GM21390 (cell line): Measurements from ENCODE around the gene IPO13.

ENCODE experiments used
- ATAC-seq: cut with Tn5 transposase; IDR thresholded peaks from one replicate; pipeline ENCODE4 v1.9.1; 2021; ENCODE audit not compliant: unreplicated experiment

IPO13 gene

DNA sequence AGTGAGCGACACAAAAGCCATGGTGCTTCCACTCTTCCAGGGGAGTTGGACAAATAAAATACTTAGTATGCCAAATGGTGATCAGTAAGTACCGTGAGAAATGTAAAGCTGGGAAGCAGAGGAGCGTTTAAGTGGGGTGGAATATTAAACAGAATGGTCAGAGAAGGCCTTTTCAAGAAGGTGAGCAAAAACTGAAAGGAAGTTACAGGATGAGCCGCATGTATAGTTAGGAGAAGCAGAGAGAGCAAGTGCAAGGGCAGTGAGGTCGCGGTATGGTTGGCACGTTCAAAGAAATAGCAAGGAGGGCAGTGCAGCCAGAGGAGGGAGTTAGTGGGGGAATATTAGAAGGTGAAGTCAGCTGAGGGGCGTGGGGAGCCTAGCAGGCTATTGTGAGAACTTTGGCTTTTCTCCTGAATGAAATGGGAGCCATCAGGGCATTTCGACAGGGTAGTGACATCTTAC is 27.3 kb downstream of the IPO13 start:
- no peak for ATAC-seq

GRCh38 chr1:43974443-43975248 is 27.9 kb downstream of the IPO13 start, which contains the start of gene ATP6V0B:
ATP6V0B (plus strand) TSS chr1:43974960; CDS start chr1:43975041, 81 bp downstream.
- ATAC-seq: peak; percentile 64

GRCh38 chr1:43975249-43975961 is 28.7 kb downstream of the IPO13 start:
- peak; percentile 3 for ATAC-seq

DNA sequence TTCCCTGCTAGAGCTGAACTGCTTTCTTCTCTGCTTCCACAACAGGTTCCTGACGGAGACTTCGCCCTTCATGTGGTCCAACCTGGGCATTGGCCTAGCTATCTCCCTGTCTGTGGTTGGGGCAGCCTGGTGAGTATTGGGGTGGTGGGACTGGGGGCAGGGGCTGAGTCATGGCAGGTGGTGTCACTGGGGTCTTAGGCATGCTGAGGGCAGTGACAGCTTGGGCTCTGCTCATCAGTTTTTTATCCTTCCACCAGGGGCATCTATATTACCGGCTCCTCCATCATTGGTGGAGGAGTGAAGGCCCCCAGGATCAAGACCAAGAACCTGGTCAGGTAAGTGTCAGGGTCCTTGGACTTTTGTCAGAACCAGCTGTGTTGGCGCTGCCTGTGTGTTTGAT is 29.3 kb downstream of the IPO13 start:
- no peak for ATAC-seq

GRCh38 chr1:43976890-43977289 is 30.1 kb downstream of the IPO13 start:
- ATAC-seq: no peak

DNA sequence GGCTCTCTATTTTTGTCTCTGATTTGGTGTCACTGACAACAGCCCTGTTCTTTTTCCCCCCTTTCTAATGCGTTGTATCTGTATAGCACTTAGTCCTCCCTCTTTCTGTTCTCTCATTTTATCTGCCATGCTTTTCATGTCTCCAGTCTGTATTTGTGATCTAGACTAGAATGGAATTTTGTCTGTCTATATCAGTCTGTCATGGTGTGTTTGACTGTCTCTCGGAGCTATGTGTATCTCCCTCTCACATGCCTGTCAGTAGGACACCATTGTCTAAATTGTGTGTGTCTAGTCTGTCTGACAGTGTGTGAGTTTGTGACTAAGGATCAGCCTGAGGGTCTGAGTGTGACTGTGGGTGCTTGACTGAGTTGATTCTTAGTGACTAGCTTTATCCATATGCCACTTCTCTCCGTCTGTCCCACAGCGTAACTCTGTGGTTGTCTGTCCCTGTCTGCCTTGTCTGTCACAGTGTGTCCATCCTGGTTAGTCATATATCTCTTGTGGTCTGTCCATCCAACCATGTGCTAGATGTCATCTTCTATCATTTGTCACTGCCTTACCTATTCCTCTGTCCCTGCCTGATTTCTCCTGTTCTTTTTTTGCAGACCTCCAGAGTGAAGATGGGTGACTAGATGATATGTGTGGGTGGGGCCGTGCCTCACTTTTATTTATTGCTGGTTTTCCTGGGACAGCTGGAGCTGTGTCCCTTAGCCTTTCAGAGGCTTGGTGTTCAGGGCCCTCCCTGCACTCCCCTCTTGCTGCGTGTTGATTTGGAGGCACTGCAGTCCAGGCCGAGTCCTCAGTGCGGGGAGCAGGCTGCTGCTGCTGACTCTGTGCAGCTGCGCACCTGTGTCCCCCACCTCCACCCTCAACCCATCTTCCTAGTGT is 30.9 kb downstream of the IPO13 start:
- no peak for ATAC-seq

DNA sequence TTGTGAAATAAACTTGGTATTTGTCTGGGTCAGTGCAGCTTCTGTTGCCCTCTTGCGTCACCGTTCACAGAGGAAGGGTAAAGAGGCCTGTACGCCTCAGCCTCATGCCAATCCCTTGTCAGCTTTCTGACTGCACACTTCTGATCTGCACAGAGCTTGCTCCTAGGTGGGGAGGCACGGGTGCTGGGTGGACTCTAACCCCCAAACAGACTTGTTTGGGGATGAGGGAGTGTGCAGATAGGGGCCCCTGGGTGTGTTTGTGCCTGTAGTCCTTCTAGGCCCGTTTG is 31.5 kb downstream of the IPO13 start:
- ATAC-seq: no peak

DNA sequence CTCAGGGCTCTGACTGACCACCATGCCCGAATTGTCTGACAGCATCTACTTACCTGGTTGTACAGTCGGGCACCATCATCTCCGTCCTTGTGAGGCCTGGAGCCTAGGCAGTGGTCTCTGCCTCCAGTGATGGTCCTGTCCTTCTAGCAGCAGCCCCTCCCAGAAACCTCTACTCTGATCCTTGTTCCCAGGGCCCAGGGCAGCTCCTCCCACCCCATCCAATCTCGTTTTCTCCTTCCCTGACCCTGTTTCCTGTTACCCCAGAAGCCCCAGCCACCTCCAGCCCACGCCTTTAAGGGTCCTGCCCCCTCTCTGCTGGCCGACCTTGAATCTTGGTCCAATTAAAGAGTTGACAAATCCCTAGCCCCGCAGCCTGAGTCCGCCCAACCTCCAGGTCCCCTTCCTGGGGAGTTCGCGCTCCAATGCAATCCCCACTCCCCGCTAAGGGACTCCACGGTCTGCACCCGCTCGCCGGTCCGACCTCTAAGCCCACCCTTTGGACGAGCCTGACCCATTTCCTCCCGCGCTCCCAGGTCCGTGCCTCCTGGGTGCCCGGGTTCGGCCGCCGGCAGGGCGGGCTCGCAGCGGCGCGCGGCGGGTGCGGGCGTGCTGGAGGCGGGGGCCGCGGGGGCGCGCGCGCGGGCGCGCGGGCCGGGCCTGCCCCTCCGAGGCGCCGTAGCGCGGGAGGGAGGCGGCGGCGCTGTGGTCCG is 32.0 kb downstream of the IPO13 start, which contains the start of gene B4GALT2:
Gene B4GALT2 (plus strand): TSS at position 660 of the 710 bp plus-strand sequence. CDS start 1,951 bp downstream, outside the sequence.
- no peak for ATAC-seq

DNA sequence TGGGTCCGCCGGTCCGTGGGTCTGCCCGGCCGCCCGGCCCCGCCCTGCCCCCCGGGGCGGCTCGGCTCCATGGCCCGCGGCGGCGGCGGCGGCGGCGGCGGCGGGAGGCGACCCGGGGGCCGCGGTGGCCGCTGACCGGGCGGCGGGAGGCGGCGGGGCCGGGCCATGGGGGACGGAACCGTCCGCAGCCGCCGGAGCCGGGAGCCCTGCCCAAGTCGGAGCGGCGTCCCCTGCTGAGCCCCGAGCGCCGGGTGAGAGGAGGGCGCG is 32.4 kb downstream of the IPO13 start:
- no peak for ATAC-seq

DNA sequence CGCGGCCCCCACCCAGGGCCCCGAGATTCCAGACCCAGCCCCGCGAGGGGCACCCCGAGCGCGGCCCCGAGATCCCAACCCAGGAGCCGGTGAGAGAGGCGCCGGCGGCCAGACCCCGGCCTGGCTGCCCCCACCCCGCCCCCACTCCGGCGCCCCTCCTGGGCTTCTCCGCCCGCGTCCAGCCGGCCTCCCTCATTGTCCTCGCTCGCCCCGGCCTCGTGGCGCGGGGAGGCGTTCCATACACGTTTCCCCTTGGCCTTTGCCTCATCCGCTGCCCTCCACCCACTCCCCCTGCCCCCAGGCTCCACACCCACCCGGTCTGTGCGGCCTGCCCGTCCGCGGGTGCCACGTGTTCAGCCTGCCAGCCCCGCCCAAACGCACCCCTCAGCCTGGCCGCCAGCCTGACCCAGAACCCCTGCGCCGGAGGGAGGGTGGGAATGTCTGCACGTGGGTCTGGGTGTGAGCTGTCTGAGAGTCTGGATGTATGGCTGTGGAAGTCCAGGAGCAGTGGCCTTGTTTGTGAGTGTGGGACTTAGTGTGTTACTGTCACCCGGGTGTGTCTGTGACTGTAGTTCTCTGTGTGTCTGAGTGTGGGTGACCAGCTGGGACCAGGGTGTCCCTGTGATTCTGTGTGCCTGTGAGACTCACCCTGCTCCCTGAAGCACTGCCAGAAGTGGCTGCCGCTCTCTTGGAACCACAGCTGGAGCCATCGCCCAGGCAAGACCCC is 32.9 kb downstream of the IPO13 start:
- no peak for ATAC-seq

GRCh38 chr1:43980255-43981134 is 33.7 kb downstream of the IPO13 start:
- no peak for ATAC-seq

DNA sequence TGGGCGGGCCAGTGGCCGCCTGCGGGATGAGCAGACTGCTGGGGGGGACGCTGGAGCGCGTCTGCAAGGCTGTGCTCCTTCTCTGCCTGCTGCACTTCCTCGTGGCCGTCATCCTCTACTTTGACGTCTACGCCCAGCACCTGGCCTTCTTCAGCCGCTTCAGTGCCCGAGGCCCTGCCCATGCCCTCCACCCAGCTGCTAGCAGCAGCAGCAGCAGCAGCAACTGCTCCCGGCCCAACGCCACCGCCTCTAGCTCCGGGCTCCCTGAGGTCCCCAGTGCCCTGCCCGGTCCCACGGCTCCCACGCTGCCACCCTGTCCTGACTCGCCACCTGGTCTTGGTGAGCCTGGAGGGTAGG is 34.4 kb downstream of the IPO13 start:
- no peak for ATAC-seq

DNA sequence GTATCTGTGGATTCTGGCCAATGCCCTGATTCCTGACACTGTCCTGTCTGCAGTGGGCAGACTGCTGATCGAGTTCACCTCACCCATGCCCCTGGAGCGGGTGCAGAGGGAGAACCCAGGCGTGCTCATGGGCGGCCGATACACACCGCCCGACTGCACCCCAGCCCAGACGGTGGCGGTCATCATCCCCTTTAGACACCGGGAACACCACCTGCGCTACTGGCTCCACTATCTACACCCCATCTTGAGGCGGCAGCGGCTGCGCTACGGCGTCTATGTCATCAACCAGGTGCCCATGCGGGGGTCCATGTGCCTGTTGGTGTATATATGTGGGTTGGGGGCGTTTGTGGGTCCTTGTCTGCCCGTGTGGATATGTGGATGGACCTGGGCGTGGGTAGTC is 34.9 kb downstream of the IPO13 start:
- no peak for ATAC-seq

- no peak for ATAC-seq
Observed at GRCh38 chr1:43982241-43982640, 35.5 kb downstream of the IPO13 start.

- ATAC-seq: no peak
Observed at GRCh38 chr1:43982808-43983207, 36.1 kb downstream of the IPO13 start.

DNA sequence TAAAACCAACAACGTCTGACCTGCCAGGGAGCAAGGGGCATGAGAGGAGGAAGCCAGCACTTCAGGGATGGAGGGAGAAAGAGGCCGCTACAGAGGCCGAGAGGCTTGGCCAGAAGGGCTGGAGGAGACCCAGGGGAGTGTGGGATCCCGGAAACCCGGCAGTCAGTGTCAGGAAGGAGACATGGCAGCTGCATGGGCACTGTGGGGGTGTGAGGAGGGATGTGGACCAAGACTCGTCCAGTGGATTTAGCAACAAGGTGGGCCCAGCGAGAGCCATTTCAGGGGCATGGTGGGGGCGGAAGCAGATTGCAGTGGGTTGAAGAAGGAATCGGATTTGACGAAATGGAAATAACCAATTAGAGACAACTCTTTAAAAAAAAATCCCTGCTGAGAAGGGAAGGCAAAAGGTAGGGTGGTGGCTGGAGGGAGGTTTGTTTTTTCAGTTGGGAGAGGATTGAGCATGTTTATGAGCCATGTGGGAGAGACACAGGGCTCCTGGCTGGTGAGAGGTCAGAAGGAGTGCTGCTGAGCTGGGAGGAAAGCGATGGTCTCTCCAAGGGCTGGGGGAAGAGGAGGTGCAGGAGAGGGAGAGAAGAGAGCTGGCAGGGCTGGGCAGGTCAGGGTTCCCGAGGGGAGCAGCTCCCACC is 36.6 kb downstream of the IPO13 start:
- ATAC-seq: no peak

DNA sequence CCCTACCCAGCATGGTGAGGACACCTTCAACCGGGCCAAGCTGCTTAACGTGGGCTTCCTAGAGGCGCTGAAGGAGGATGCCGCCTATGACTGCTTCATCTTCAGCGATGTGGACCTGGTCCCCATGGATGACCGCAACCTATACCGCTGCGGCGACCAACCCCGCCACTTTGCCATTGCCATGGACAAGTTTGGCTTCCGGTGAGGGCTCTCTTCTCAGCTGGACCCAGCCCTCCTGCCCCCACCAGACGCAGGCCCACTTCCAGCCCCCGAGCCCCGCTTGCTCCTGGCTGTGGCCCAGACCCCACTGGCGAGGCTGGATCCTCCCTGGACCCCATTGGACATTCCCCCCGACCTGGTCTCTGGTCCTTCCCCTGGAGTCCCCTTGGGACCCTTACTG is 38.1 kb downstream of the IPO13 start:
- ATAC-seq: no peak

- ATAC-seq: no peak
Observed at GRCh38 chr1:43985984-43986595, 39.3 kb downstream of the IPO13 start.

DNA sequence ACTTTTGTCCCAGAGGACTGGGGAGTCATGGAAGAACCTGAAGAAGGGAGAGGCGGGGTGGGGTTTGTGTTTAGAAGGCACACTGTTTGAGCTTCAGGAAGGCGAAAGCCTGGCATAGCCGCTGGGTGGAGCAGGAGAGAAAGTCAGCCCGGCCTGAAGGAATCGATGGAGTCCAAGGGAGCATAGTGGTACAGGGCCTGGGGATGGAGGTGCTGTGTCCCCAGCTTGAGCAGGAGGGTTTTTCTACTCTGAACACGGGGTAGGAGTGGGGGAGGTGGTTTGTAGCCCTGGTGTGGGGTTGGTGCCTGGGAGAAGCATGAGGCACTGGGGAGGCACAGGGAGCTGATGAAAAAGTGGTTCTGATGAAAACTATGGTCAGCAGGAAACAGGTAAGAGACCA is 40.0 kb downstream of the IPO13 start:
- no peak for ATAC-seq
